MCF 10A (cell line): ENCODE results near the gene CTRB2. TPM values are rescaled to one million over a fixed set of nuclear protein-coding genes. Genes with fewer than 3 reads are reported as not detected.

Experiments used
- BruUV-seq: library from RNA; stranded (reverse); fragments of 400-500 nt; replicated peaks from 2 replicates; lab custom pipeline; 2021; lab: Mats Ljungman, UMichigan
- CTCF ChIA-PET: fragments of 300-600 bp; sonication (Branson Sonifier 250); formaldehyde crosslinking; extraction: SDS; loops from one replicate; lab custom pipeline; 2021; ENCODE audit warnings: antibody characterized with exemption, inconsistent platforms; lab: Yijun Ruan, JAX
- POLR2A ChIA-PET: fragments of 300-600, 350-650 bp; sonication (Branson Sonifier 250); formaldehyde crosslinking; extraction: SDS; loops from one replicate; lab custom pipeline; 2020; ENCODE audit warnings: antibody characterized with exemption, inconsistent platforms; lab: Yijun Ruan, JAX
- DNase-seq: peaks from one replicate; pipeline ENCODE4 v3.0.0-alpha.2; 2018; ENCODE audit not compliant: unreplicated experiment
- H3K27ac Mint-ChIP-seq: one replicate; pipeline ENCODE4 v1.8.0; 2022; ENCODE audit warnings: mild to moderate bottlenecking, low read depth, mixed read lengths; ENCODE audit not compliant: unreplicated experiment
- H3K27me3 Mint-ChIP-seq: one replicate; pipeline ENCODE4 v1.8.0; 2022; ENCODE audit warnings: mixed read lengths; ENCODE audit not compliant: insufficient read depth, unreplicated experiment
- H3K36me3 Mint-ChIP-seq: one replicate; pipeline ENCODE4 v1.8.0; 2022; ENCODE audit warnings: mild to moderate bottlenecking, moderate library complexity, mixed read lengths; ENCODE audit not compliant: insufficient read depth, unreplicated experiment
- H3K4me1 Mint-ChIP-seq: one replicate; pipeline ENCODE4 v1.8.0; 2022; ENCODE audit warnings: mixed read lengths; ENCODE audit not compliant: insufficient read depth, unreplicated experiment
- H3K4me3 Mint-ChIP-seq: one replicate; pipeline ENCODE4 v1.8.0; 2022; ENCODE audit warnings: mild to moderate bottlenecking, moderate library complexity, mixed read lengths; ENCODE audit not compliant: unreplicated experiment
- H3K9me3 Mint-ChIP-seq: one replicate; pipeline ENCODE4 v1.8.0; 2022; ENCODE audit warnings: mixed read lengths; ENCODE audit not compliant: unreplicated experiment
- CTCF ChIP-seq: fragments of 200-600 bp; IDR thresholded peaks from one replicate; pipeline ENCODE4 v1.8.0; 2022; ENCODE audit warnings: antibody characterized with exemption, mild to moderate bottlenecking; ENCODE audit not compliant: unreplicated experiment
- intact Hi-C: fragments of 100-400 bp; cut with micrococcal nuclease; formaldehyde crosslinking; loops from 2 replicates; pipeline ENCODE4 v1.14.1; 2022
- total RNA-seq: library from RNA; stranded (reverse); gene quantifications from 2 replicates; pipeline ENCODE4 v1.2.3, GENCODE V29; 2022

CTRB2 gene
- total RNA-seq, 1 experiment from 2014 or later = not detected

GRCh38 chr16:75192606-75193264 is 14.2 kb downstream of the CTRB2 start:
- Mint-ChIP-seq H3K27me3 (peaks cover 18% of the 10 kb centered on the region), H3K4me1 (peaks cover 8% of the 10 kb centered on the region), H3K9me3 (no peaks in the 10 kb centered on the region), H3K4me3 (no peak overlapping the region), H3K27ac (no peak overlapping the region), H3K36me3 (no peaks in the 10 kb centered on the region)
- intact Hi-C loops = no loop called here
- DNase-seq = no peak
- ChIA-PET CTCF (interaction anchor here (0.8 kb wide), 1 partner anchor 14 kb away, joined by 3 read pairs; the partner anchor contains the start of gene CTRB2), POLR2A (no interaction called here)
- BruUV-seq = no TSS peak
- TF ChIP-seq CTCF = no peak

GRCh38 chr16:75189638-75190245 is 17.2 kb downstream of the CTRB2 start:
- ChIA-PET POLR2A (no interaction called here), CTCF (interaction anchor here (1.9 to 2.1 kb wide), 2 partner anchors 9 to 10 kb away, joined by 5 to 7 read pairs; no protein-coding TSS in a partner anchor)
- no peak for TF ChIP-seq CTCF
- Mint-ChIP-seq H3K36me3 (no peaks in the 10 kb centered on the region), H3K4me1 (peaks cover 8% of the 10 kb centered on the region), H3K27me3 (no peaks in the 10 kb centered on the region), H3K9me3 (peaks cover 7% of the 10 kb centered on the region), H3K4me3 (no peak overlapping the region), H3K27ac (no peak overlapping the region)
- intact Hi-C loops = no loop called here
- BruUV-seq = no TSS peak
- DNase-seq = no peak

GRCh38 chr16:75188832-75189477 is 18.0 kb downstream of the CTRB2 start:
- no peak for DNase-seq
- H3K27me3 Mint-ChIP-seq = no peaks in the 10 kb centered on the region
- no TSS peak for BruUV-seq
- H3K36me3 Mint-ChIP-seq = no peaks in the 10 kb centered on the region
- ChIA-PET POLR2A (no interaction called here), CTCF (interaction anchor here (1.9 to 2.1 kb wide), 2 partner anchors 10 to 11 kb away, joined by 5 to 7 read pairs; no protein-coding TSS in a partner anchor)
- peaks cover 7% of the 10 kb centered on the region for H3K9me3 Mint-ChIP-seq
- intact Hi-C loops = no loop called here
- H3K4me3 Mint-ChIP-seq = no peak overlapping the region
- peaks cover 8% of the 10 kb centered on the region for H3K4me1 Mint-ChIP-seq
- H3K27ac Mint-ChIP-seq = no peak overlapping the region
- TF ChIP-seq CTCF = no peak

- ChIA-PET CTCF (no interaction called here), POLR2A (interaction anchor here (0.7 kb wide), 1 partner anchor 386 kb away, joined by 3 read pairs; no protein-coding TSS in a partner anchor)
- no peak overlapping the region for H3K27ac Mint-ChIP-seq
- H3K4me1 Mint-ChIP-seq = no peaks in the 10 kb centered on the region
- H3K9me3 Mint-ChIP-seq = peaks cover 7% of the 10 kb centered on the region
- no peaks in the 10 kb centered on the region for H3K27me3 Mint-ChIP-seq
- no TSS peak for BruUV-seq
- intact Hi-C loops = no loop called here
- TF ChIP-seq CTCF = no peak
- H3K36me3 Mint-ChIP-seq = no peaks in the 10 kb centered on the region
- no peak overlapping the region for H3K4me3 Mint-ChIP-seq
- DNase-seq = no peak
Observed at GRCh38 chr16:75181630-75182029, 25.3 kb downstream of the CTRB2 start.
